ENCODE measurements around the gene NAPB. TPM values are rescaled to one million over a fixed set of nuclear protein-coding genes. Genes with fewer than 3 reads are reported as not detected.

The NAPB gene
- total and polyA plus RNA-seq, 7 experiments from 2014 or later = 5.5 to 20.4 (median 12.5) TPM

DNA sequence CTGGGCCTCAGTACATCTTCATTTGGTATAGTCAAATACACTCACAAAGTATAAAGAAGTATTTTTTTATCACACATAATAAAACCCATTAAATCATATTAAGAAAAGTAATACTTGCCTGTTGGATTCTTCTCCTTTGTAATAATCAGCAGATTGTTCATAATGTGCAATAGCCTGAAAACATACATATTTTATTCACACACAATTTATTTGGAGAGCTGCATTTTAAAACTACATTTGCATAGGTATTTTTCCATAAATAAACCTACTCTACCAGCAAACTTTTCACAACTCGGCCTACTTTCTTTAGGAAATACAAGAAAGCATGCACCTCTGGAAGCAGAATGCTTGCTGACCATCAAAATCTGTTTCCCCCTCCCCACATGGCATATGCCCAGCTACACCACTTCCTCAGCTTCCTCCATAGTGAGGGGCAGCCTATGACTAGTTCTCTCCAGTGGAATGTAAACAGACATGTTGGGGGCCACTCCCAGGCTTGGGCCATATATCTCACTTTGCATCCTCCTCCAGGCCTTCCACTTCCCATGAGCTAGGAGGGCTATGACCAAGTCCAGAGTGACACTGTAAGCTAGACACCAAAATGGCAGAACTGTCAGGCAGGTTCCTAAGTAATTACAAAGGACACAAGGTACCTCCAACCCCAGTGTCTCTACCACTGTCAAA lies 31.1 kb downstream of the NAPB start:
- CTCF ChIA-PET = no interaction called here
- intact Hi-C loops (cut with micrococcal nuclease) = no loop called here
- POLR2A ChIA-PET = no interaction called here
- Histone ChIP-seq H3K4me1 (ENCODE audit: control insufficient read depth in 2 of 2, insufficient read depth in 2 of 2, low read length in 2 of 2) (no peaks in the 10 kb centered on the region), H3K27me3 (ENCODE audit: control insufficient read depth in 2 of 2, insufficient read depth in 2 of 2, low read length in 2 of 2) (no peaks in the 10 kb centered on the region), H3K4me3 (ENCODE audit: low read length) (no peak overlapping the region), H3K36me3 (ENCODE audit: control insufficient read depth in 2 of 3, insufficient read depth in 3 of 3, low read length in 3 of 3) (peaks cover 0 to 50% (median 0%) of the 10 kb centered on the region in 3 experiments), H3K27ac (ENCODE audit: low read depth, low read length) (no peak overlapping the region), H3K9me3 (ENCODE audit: control insufficient read depth in 2 of 3, low read length in 3 of 3) (no peaks in the 10 kb centered on the region)
- ATAC-seq = no peak
- H3K4me1 Mint-ChIP-seq = peaks cover 0 to 30% (median 3%) of the 10 kb centered on the region in 7 donors
- H3K4me3 Mint-ChIP-seq = no peak overlapping the region
- peak overlapping the region in 1 of 9 donors; percentile 23 for H3K27ac Mint-ChIP-seq
- no peaks in the 10 kb centered on the region for H3K27me3 Mint-ChIP-seq
- H3K9me3 Mint-ChIP-seq = no peaks in the 10 kb centered on the region
- DNase-seq = no peak
- peaks cover 28 to 59% (median 39%) of the 10 kb centered on the region in 5 donors for H3K36me3 Mint-ChIP-seq

DNA sequence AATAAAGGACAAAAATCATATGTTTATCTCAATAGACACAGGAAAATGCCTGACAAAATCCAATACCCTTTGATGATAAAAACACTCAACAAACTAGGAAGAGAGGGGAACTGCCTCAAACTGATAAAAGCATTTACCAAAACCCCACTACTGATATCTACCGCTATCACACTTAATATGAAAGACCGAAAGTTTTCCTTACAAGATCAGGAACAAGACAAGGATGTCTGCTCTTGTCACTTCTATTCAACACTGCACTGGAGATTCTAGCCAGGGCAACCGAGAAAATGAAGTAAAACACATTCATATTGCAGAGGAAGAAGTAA lies 34.2 kb downstream of the NAPB start:
- no peaks in the 10 kb centered on the region for H3K27me3 ChIP-seq (ENCODE audit: control insufficient read depth in 2 of 2, insufficient read depth in 2 of 2, low read length in 2 of 2)
- Mint-ChIP-seq H3K9me3 (no peaks in the 10 kb centered on the region), H3K4me1 (peaks cover 0 to 32% (median 6%) of the 10 kb centered on the region in 7 donors), H3K27me3 (no peaks in the 10 kb centered on the region), H3K27ac (no peak overlapping the region), H3K4me3 (no peak overlapping the region), H3K36me3 (peaks cover 21 to 63% (median 42%) of the 10 kb centered on the region in 5 donors)
- DNase-seq (no peak), ATAC-seq (no peak)
- H3K4me3 ChIP-seq (ENCODE audit: low read length) = no peak overlapping the region
- ChIA-PET POLR2A (interaction anchor here (0.9 kb wide), 1 partner anchor 12 kb away, joined by 3 read pairs; no protein-coding TSS in a partner anchor), CTCF (no interaction called here)
- intact Hi-C loops (cut with micrococcal nuclease) = no loop called here
- no peaks in the 10 kb centered on the region for H3K9me3 ChIP-seq (ENCODE audit: control insufficient read depth in 2 of 3, low read length in 3 of 3)
- H3K27ac ChIP-seq (ENCODE audit: low read depth, low read length) = no peak overlapping the region
- peaks cover 0 to 27% (median 0%) of the 10 kb centered on the region in 3 experiments for H3K36me3 ChIP-seq (ENCODE audit: control insufficient read depth in 2 of 3, insufficient read depth in 3 of 3, low read length in 3 of 3)
- no peaks in the 10 kb centered on the region for H3K4me1 ChIP-seq (ENCODE audit: control insufficient read depth in 2 of 2, insufficient read depth in 2 of 2, low read length in 2 of 2)

GRCh38 chr20:23386304-23387117 lies 34.8 kb downstream of the NAPB start:
- Mint-ChIP-seq H3K9me3 (no peaks in the 10 kb centered on the region), H3K27me3 (no peaks in the 10 kb centered on the region), H3K27ac (peak overlapping the region in 1 of 9 donors; percentile 18), H3K4me3 (no peak overlapping the region), H3K36me3 (peaks cover 22 to 64% (median 44%) of the 10 kb centered on the region in 5 donors), H3K4me1 (peaks cover 0 to 34% (median 6%) of the 10 kb centered on the region in 7 donors)
- Histone ChIP-seq H3K27me3 (ENCODE audit: control insufficient read depth in 2 of 2, insufficient read depth in 2 of 2, low read length in 2 of 2) (no peaks in the 10 kb centered on the region), H3K4me1 (ENCODE audit: control insufficient read depth in 2 of 2, insufficient read depth in 2 of 2, low read length in 2 of 2) (no peaks in the 10 kb centered on the region), H3K27ac (ENCODE audit: low read depth, low read length) (no peak overlapping the region), H3K4me3 (ENCODE audit: low read length) (no peak overlapping the region), H3K9me3 (ENCODE audit: control insufficient read depth in 2 of 3, low read length in 3 of 3) (no peaks in the 10 kb centered on the region), H3K36me3 (ENCODE audit: control insufficient read depth in 2 of 3, insufficient read depth in 3 of 3, low read length in 3 of 3) (peaks cover 0 to 25% (median 0%) of the 10 kb centered on the region in 3 experiments)
- intact Hi-C loops (cut with micrococcal nuclease) = no loop called here
- CTCF ChIA-PET = no interaction called here
- POLR2A ChIA-PET = no interaction called here
- no peak for ATAC-seq
- no peak for DNase-seq

DNA sequence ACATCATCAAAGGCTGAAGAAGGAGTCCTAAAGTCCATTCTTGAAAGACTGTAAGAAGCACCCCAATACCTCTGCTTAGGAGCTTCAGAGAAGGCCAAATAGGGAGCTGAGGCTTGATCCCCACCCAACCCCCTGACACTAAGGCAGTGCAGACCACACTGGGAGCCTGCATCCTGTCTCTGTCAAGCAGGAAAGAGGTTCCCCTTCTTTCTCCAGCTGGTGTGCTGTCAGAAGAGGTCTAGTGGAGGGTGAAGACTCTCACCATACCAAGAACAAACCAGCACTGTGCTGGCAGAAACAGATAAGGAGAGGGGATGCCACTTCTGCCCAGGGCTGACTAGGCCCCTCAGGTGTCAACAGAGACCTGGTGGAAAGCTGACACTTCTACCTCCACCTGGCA lies 39.4 kb downstream of the NAPB start:
- DNase-seq (no peak), ATAC-seq (no peak)
- no peak overlapping the region for H3K4me3 Mint-ChIP-seq
- H3K27ac Mint-ChIP-seq = peak overlapping the region in 1 of 9 donors; percentile 46
- H3K27me3 ChIP-seq (ENCODE audit: control insufficient read depth in 2 of 2, insufficient read depth in 2 of 2, low read length in 2 of 2) = no peaks in the 10 kb centered on the region
- no peak overlapping the region for H3K4me3 ChIP-seq (ENCODE audit: low read length)
- CTCF ChIA-PET = no interaction called here
- peaks cover 0 to 29% (median 0%) of the 10 kb centered on the region in 3 experiments for H3K36me3 ChIP-seq (ENCODE audit: control insufficient read depth in 2 of 3, insufficient read depth in 3 of 3, low read length in 3 of 3)
- no peaks in the 10 kb centered on the region for H3K27me3 Mint-ChIP-seq
- no peaks in the 10 kb centered on the region for H3K9me3 Mint-ChIP-seq
- POLR2A ChIA-PET = no interaction called here
- H3K27ac ChIP-seq (ENCODE audit: low read depth, low read length) = no peak overlapping the region
- H3K9me3 ChIP-seq (ENCODE audit: control insufficient read depth in 2 of 3, low read length in 3 of 3) = no peaks in the 10 kb centered on the region
- H3K4me1 Mint-ChIP-seq = peaks cover 0 to 29% (median 3%) of the 10 kb centered on the region in 7 donors
- intact Hi-C loops (cut with micrococcal nuclease) = no loop called here
- no peaks in the 10 kb centered on the region for H3K4me1 ChIP-seq (ENCODE audit: control insufficient read depth in 2 of 2, insufficient read depth in 2 of 2, low read length in 2 of 2)
- peaks cover 14 to 56% (median 39%) of the 10 kb centered on the region in 5 donors for H3K36me3 Mint-ChIP-seq

DNA sequence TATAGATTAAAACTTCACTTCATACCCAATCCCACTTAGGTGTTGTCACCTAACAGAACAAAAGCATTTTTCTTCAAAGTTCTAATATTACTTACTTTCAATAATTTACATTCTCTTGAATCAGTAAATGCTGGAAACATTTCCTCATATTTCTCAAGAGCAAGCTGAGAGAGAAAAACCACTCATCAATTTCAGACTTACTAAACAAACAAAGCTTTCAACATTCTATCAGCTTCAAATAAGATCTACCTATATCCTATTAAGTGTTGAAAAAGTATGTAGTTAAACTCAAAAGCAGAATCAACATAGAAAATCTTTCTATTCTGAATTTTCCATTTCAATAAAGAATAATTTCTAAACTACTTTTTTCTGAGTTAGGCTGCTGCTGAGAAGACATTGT lies 41.5 kb downstream of the NAPB start:
- Mint-ChIP-seq H3K4me3 (no peak overlapping the region), H3K36me3 (peaks cover 14 to 60% (median 40%) of the 10 kb centered on the region in 5 donors), H3K27ac (peak overlapping the region in 1 of 9 donors; percentile 8), H3K9me3 (no peaks in the 10 kb centered on the region), H3K27me3 (no peaks in the 10 kb centered on the region), H3K4me1 (peaks cover 0 to 29% (median 2%) of the 10 kb centered on the region in 7 donors)
- H3K27ac ChIP-seq (ENCODE audit: low read depth, low read length) = no peak overlapping the region
- POLR2A ChIA-PET = interaction anchor here (0.9 kb wide), 1 partner anchor 40 kb away, joined by 3 read pairs; no protein-coding TSS in a partner anchor
- H3K36me3 ChIP-seq (ENCODE audit: control insufficient read depth in 2 of 3, insufficient read depth in 3 of 3, low read length in 3 of 3) = peaks cover 0 to 40% (median 0%) of the 10 kb centered on the region in 3 experiments
- intact Hi-C loops (cut with micrococcal nuclease) = no loop called here
- H3K4me3 ChIP-seq (ENCODE audit: low read length) = no peak overlapping the region
- ATAC-seq (no peak), DNase-seq (no peak)
- H3K27me3 ChIP-seq (ENCODE audit: control insufficient read depth in 2 of 2, insufficient read depth in 2 of 2, low read length in 2 of 2) = no peaks in the 10 kb centered on the region
- H3K4me1 ChIP-seq (ENCODE audit: control insufficient read depth in 2 of 2, insufficient read depth in 2 of 2, low read length in 2 of 2) = no peaks in the 10 kb centered on the region
- CTCF ChIA-PET = interaction anchor here (0.5 kb wide), 1 partner anchor 39 kb away, joined by 3 read pairs; no protein-coding TSS in a partner anchor
- H3K9me3 ChIP-seq (ENCODE audit: control insufficient read depth in 2 of 3, low read length in 3 of 3) = no peaks in the 10 kb centered on the region

DNA sequence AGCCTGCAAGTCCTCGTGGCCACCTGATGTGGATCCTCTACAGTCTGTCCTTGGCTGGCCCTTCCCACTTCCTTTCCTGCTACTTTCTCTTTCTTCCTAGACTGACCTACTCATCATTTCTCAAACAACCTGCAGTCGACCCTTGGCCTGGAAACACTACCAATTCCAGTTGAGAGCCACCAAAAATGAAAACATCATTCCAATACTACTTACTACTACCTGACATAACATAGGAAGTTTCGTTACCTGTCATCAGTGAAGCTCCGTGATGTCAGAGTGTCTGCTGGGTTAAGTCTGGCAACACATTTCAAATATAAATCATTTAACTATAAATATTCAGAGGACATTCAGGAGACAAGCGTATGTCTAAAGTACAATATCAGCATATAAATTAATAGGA lies 45.5 kb downstream of the NAPB start:
- H3K4me1 ChIP-seq (ENCODE audit: control insufficient read depth in 2 of 2, insufficient read depth in 2 of 2, low read length in 2 of 2) = no peaks in the 10 kb centered on the region
- intact Hi-C loops (cut with micrococcal nuclease) = no loop called here
- no peaks in the 10 kb centered on the region for H3K27me3 ChIP-seq (ENCODE audit: control insufficient read depth in 2 of 2, insufficient read depth in 2 of 2, low read length in 2 of 2)
- ChIA-PET CTCF (no interaction called here), POLR2A (interaction anchor here (0.8 to 1.4 kb wide), 3 partner anchors 15 to 25 kb away, joined by 3 read pairs; partner anchors contain the start of gene NXT1)
- H3K36me3 ChIP-seq (ENCODE audit: control insufficient read depth in 2 of 3, insufficient read depth in 3 of 3, low read length in 3 of 3) = peaks cover 4 to 55% (median 6%) of the 10 kb centered on the region in 3 experiments
- ATAC-seq = no peak
- Mint-ChIP-seq H3K4me3 (no peak overlapping the region), H3K27ac (peak overlapping the region in 7 of 9 donors; percentile 3 to 61 (median 18)), H3K36me3 (peaks cover 3 to 42% (median 30%) of the 10 kb centered on the region in 5 donors), H3K27me3 (no peaks in the 10 kb centered on the region), H3K4me1 (peaks cover 0 to 11% (median 0%) of the 10 kb centered on the region in 7 donors), H3K9me3 (no peaks in the 10 kb centered on the region)
- H3K27ac ChIP-seq (ENCODE audit: low read depth, low read length) = no peak overlapping the region
- no peaks in the 10 kb centered on the region for H3K9me3 ChIP-seq (ENCODE audit: control insufficient read depth in 2 of 3, low read length in 3 of 3)
- DNase-seq = no peak
- H3K4me3 ChIP-seq (ENCODE audit: low read length) = no peak overlapping the region
